NCI-H146 treated with DMSO at 0.1 percent for 48 hours (cell line): ENCODE measurements around the gene DSP.

Source experiments
- DNase-seq: peaks from one replicate; lab custom pipeline; 2025; ENCODE audit not compliant: unreplicated experiment; lab: John Stamatoyannopoulos, UW

Gene DSP

DNA sequence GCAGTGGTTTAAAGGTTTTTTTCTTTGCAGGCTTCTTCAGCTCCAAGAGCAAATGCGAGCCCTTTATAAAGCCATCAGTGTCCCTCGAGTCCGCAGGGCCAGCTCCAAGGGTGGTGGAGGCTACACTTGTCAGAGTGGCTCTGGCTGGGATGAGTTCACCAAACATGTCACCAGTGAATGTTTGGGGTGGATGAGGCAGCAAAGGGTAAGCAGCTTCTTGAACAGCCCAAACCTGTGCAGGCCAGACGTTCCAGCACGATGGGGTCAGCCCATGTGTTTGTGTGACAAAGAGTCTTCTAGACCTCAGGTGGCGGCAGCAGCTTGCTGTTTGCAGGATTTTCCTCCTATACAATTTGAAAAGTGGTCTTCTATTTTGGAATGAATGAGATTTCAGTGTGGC lies 17.7 kb downstream of the DSP start:
- DNase-seq, result no peak

DNA sequence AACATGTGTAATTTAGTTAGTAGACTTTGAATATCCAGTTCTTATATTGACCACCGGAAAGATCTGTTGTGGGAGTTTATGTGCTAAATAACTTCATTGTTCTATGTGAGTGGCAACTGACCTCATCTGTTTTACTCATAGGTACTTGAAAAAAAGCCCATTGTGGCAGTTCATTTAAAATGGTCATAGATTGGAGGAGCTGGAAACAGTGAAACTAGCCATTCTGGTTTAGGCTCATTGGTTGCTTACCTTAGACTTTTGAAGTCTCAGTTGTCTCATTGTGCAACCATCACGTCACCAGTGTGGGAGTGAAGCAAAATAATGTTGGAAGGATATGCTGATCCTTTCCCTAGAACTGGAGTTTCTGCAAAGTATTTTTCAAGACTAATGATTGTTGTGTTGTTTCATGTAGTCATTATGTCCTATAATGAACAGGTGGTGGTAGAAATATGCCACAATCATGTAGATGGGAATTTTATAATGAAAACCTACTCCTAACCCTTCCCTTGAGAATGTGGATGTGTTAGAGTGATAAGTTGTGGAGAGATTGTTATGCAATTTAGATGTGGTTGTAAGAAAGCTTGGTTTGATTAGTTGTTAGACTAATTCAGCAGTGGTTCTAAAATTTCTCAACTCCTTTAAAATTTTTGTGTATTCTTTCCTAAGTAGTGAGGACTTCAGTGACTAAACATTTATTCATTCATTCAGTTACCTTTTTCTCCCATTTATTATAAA lies 18.3 kb downstream of the DSP start:
- no peak for DNase-seq

DNA sequence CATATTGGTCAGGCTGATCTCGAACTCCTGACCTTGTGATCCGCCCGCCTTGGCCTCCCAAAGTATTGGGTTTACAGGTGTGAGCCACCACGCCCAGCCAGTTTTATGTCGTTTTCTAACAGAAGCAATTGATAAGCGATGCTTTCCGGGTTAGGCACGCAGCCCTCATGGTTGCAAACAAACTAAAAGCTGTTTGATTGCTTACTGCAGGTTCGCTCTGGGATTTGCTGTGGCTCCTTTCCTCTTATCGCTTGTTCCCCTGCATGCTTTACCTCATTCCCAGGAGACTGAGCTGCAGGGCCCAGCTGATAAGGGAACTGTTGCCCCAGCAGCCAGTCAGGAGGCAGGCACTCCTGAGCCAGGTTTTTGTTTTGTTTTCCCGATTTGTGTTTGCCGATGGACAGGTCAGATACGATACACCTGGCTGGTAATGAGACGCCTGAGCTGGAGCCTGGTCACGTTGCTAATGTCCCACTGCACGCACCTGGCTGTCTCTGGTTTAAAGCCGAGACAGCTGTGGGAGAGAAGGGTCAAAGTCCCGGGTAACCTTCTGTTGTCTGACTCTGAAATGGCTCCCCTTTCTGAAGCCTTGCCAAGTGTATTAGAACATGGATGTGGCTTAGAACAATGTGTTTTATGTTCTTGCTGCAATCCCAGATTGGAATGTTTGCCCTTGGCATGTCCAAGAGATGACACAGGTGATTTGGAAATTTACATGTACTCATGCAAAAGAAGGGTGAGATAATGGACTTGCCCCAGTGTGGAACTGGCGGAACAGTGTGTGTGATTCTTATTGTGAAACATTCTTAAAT lies 19.9 kb downstream of the DSP start:
- peak; percentile 98 for DNase-seq

DNA sequence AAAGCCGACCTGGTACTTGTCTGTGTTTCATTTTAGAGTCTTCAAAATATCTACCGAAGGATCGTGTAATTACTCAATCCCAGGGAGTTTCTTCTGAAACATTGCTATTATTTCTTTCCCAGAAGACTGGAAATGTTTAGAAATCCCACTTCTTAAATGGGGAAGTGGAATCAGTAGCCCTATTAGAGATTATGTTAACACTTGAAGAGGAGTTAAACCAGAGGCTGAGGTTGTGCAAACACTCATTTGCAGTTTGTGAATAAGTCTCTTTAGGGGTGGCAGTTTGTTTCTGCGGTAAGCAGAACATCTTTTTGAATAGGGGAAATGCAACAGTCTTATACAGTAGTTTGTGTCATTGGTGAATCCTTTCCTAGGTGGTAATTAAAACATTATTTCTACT lies 21.3 kb downstream of the DSP start:
- no peak for DNase-seq

DNA sequence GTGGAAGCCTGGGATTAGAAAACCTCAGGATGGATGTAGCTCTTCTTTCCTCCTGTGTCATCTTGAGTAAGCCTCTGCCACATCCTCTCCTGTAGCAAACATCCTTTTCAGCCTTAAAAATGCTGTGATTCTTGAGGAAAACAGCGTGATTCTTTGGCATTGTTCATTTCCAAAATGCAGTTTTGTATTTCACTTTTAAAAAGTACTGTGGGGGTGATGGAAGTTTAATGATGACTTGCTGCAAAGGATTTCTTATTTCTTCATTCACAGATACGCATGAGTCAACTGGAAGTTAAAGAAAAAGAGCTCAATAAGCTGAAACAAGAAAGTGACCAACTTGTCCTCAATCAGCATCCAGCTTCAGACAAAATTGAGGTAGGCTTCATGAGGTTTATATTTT lies 24.6 kb downstream of the DSP start:
- no peak for DNase-seq

DNA sequence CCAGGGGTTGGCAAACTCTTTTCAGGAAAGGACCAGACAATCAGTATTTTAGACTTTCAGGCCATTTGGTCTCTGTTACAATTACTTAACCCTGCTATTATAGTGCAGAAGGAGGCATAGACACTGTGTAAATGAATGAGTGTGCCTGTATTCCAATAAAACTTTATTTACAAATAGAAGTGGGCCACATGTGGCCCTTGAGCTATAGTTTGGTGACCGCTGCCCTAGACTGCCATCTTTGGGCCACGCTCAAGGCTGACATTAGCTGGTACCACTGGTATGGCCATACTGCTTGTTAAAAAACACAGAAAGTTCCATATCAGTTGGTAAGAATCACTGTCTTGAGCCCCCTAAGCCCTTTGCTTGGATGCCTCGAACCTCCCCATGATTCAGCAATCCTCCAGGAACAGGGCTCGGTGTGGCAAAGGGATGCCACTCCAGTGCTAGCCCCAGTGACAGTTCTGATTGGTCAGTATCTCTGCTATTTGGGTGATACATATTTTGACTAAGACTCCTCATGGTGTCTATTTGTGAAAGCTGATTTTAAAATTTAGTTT lies 25.2 kb downstream of the DSP start:
- no peak for DNase-seq

DNA sequence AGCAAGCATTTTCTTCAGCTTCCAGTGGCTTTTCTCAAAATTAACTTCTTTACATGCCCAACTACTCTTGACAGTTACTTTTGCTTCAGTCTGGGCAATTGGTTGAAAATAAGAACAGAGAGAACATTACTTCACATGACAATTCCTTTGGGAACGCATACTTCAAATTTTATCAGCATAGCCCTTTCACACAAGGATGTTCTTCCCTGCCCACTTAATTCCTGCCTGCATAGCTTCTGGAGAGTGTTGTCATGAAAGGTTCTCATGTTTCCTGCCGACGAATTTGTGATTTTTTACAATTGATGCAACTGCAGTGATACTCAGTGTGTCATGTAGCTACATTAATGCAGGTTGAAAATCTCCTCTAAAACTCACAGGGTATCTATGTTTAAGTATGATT lies 26.6 kb downstream of the DSP start:
- DNase-seq, result no peak

DNA sequence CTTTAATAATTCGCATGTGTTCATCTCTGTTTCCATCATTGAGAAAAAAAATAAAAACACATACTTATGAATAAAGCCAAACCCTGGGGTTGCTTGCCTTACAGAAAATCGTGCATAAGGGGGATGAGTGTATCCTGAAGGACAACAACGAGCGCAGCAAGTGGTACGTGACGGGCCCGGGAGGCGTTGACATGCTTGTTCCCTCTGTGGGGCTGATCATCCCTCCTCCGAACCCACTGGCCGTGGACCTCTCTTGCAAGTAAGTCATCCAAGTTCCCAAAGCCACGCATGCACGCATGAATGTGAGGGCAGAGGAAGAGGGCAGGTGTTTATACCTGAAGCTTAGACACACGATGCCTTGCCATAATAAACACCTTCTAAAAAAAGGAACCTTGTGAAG lies 27.6 kb downstream of the DSP start:
- DNase-seq, result no peak

DNA sequence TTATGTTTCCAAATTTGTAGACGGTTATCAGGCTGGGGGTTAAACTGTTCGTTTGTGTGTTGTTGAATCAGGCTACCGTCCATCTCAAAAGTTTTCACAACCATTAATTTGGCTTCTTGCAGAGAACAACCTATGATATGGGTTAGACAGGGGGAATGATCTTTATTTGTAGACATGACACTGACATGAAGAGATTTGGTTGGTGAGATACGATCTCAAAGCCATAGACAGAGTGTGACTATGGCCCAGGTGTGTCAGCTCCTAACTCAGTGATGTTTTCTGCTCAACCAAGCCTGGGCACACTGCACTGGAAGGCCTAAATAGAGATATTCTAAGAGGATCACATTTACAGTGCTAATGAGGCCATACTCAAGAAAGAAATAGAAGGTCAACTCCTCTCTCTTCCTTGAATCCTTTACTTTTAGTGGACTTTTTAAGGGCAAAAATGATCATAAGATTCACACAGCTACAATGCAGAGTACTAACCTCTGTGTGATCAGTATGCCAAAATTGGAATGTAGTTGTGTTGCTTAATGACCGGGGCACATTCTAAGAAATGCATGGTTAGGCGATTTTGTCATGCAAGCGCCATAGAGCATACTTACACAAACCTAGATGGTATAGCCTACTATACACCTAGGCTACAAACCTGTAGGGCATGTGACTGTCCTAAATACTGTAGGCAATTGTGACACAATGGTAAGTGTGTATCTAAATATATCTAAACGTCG lies 30.9 kb downstream of the DSP start:
- DNase-seq, result no peak

DNA sequence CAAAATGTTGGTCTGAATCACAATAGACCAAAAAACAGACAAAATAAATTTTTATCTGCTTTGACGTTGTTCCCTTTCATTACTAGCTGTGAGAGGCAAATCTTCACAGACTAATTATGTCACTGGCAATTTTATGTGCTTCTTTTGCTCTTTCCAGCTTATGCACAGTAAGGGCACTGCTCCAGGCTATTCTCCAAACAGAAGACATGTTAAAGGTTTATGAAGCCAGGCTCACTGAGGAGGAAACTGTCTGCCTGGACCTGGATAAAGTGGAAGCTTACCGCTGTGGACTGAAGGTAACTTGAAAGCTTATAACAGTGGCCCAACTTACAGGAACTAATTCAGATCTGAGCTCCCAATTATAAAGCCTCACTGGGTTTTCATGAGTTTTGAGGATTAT lies 33.0 kb downstream of the DSP start:
- DNase-seq, result no peak

DNA sequence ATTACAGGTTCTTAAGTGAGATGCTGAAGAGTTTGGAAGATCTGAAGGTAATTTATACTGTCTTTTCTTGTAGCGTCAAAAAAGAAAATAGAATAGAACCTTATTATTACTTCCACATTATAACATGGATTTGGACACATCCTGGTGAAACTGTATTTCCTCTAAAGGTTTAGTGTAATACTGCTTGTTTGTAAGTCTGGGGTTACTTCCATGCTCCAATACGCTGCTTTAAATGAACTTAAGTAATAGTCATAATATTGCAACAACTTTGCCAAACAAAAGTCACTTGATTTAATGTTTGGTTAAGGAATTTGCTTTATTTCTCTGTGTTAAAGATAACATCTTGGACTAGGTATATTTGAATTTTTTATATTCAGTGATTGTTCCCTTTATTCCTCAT lies 37.0 kb downstream of the DSP start:
- DNase-seq, result no peak

DNA sequence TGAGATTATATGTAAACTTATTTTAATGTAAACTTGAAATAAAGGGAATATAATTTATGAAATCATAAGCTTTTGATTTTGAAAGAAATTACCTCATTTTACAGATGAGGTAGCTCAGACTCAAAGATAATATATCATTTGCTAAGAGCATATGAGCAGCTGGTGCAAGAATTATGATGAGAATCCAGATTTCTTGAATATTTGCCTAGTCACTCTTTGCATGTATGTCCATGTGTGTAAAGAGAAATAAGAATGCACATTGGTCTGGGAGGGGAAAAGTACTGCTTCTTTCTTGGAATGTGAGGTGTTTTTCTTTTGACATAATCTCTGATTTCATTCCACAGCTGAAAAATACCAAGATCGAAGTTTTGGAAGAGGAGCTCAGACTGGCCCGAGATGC lies 37.5 kb downstream of the DSP start:
- no peak for DNase-seq

DNA sequence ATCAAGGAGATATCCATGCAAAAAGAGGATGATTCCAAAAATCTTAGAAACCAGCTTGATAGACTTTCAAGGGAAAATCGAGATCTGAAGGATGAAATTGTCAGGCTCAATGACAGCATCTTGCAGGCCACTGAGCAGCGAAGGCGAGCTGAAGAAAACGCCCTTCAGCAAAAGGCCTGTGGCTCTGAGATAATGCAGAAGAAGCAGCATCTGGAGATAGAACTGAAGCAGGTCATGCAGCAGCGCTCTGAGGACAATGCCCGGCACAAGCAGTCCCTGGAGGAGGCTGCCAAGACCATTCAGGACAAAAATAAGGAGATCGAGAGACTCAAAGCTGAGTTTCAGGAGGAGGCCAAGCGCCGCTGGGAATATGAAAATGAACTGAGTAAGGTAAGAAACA lies 38.4 kb downstream of the DSP start:
- no peak for DNase-seq

DNA sequence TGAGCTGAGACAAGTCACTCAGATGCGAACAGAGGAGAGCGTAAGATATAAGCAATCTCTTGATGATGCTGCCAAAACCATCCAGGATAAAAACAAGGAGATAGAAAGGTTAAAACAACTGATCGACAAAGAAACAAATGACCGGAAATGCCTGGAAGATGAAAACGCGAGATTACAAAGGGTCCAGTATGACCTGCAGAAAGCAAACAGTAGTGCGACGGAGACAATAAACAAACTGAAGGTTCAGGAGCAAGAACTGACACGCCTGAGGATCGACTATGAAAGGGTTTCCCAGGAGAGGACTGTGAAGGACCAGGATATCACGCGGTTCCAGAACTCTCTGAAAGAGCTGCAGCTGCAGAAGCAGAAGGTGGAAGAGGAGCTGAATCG lies 39.1 kb downstream of the DSP start:
- no peak for DNase-seq

DNA sequence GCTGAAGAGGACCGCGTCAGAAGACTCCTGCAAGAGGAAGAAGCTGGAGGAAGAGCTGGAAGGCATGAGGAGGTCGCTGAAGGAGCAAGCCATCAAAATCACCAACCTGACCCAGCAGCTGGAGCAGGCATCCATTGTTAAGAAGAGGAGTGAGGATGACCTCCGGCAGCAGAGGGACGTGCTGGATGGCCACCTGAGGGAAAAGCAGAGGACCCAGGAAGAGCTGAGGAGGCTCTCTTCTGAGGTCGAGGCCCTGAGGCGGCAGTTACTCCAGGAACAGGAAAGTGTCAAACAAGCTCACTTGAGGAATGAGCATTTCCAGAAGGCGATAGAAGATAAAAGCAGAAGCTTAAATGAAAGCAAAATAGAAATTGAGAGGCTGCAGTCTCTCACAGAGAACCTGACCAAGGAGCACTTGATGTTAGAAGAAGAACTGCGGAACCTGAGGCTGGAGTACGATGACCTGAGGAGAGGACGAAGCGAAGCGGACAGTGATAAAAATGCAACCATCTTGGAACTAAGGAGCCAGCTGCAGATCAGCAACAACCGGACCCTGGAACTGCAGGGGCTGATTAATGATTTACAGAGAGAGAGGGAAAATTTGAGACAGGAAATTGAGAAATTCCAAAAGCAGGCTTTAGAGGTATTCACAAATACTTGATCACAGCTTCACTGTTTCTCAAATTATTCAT lies 39.6 kb downstream of the DSP start:
- DNase-seq, result no peak

DNA sequence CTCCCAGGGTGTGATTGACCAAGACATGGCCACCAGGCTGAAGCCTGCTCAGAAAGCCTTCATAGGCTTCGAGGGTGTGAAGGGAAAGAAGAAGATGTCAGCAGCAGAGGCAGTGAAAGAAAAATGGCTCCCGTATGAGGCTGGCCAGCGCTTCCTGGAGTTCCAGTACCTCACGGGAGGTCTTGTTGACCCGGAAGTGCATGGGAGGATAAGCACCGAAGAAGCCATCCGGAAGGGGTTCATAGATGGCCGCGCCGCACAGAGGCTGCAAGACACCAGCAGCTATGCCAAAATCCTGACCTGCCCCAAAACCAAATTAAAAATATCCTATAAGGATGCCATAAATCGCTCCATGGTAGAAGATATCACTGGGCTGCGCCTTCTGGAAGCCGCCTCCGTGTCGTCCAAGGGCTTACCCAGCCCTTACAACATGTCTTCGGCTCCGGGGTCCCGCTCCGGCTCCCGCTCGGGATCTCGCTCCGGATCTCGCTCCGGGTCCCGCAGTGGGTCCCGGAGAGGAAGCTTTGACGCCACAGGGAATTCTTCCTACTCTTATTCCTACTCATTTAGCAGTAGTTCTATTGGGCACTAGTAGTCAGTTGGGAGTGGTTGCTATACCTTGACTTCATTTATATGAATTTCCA lies 43.9 kb downstream of the DSP start:
- no peak for DNase-seq

DNA sequence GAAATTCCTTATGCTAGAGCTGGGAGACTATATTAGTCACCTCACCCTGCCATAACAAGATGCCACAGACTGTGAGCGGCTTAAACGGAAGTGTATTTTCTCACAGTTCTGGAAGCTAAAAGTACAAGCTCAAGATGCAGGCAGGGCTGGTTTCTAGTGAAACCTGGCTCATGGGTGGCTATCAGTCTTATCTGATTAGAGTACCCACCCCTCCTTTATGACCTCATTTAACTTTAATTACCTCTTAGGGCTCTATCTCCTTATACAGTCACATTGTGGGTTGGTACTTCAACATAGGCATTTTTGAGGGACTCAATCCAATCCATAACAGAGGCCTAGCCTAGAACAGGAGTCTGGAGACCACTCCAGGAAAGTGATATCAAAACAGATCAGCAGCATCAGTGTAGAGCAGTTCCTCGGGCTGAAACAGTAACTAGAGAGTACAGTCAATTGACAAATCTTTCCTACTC lies 46.2 kb downstream of the DSP start:
- DNase-seq, result no peak

DNA sequence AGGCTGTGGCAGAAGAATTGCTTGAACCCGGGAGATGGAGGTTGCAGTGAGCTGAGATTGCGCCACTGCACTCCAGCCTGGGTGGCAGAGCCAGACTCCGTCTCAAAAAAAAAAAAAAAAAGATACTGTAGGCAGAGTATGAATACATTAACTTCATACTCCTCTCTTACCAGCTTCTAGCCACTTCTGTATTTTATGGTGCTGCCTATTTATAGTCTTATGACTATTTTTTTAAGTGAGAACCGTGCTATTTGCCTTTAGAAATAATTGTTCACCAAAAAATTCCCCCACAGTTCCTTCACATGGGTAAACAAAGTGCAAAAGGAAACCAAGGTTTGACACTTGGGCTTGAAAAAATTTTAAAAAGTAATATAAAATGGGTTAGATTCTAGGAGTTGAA lies 47.0 kb downstream of the DSP start:
- DNase-seq, result no peak

DNA sequence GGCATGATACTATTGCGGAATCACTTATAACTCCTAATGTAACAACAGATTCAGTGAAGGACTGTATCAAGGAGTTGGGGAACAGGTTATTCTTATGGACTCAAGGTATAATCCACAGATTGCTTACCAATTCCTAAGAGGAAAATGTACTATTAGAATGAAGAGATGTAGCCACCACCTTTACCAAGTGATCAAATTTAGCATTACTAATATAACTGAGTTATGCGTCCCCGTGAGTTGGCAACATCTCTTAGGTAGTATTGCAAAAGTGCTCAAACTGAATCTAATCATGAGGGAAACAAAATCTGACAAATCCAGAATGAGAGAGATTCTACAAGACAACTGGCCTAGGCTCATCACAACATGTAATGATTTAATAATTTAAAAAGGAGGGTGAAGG lies 47.8 kb downstream of the DSP start:
- DNase-seq, result no peak
